GM23338 (cell line): ENCODE data around the gene CLUH. TPM values are rescaled to one million over a fixed set of nuclear protein-coding genes. Genes with fewer than 3 reads are reported as not detected.

Experiments
- ATAC-seq: fragments of 200-7000 bp; cut with Tn5 transposase; 3 replicates; pipeline ENCODE4 v1.9.1; 2020
- DNase-seq: peaks from one replicate; pipeline ENCODE4 v3.0.0-alpha.2; 2015; ENCODE audit warnings: low spot score
- H2AFZ ChIP-seq: fragments of 200-600 bp; sonication (generic); 2 replicates; pipeline ENCODE4 v1.8.0; 2016; ENCODE audit warnings: antibody characterized with exemption, mild to moderate bottlenecking, moderate library complexity
- H3F3A ChIP-seq: fragments of 200-600 bp; sonication (generic); replicated peaks from 2 replicates; pipeline ENCODE4 v1.8.0; 2017; ENCODE audit warnings: antibody characterized with exemption, mixed run types, low read depth
- H3K27ac ChIP-seq: fragments of 200-600 bp; sonication (generic); 2 replicates; pipeline ENCODE4 v1.6.1; 2016; ENCODE audit warnings: low read depth
- H3K27me3 ChIP-seq: fragments of 200-600 bp; sonication (generic); 2 replicates; pipeline ENCODE4 v1.8.0; 2016; ENCODE audit warnings: mild to moderate bottlenecking, mixed run types, moderate library complexity; ENCODE audit not compliant: insufficient read depth
- H3K36me3 ChIP-seq: fragments of 200-600 bp; sonication (generic); 2 replicates; pipeline ENCODE4 v1.8.0; 2016; ENCODE audit warnings: mild to moderate bottlenecking; ENCODE audit not compliant: insufficient read depth
- H3K4me1 ChIP-seq: fragments of 200-600 bp; sonication (generic); 2 replicates; pipeline ENCODE4 v1.8.0; 2016; ENCODE audit warnings: mild to moderate bottlenecking, moderate library complexity; ENCODE audit not compliant: insufficient read depth
- H3K4me2 ChIP-seq: fragments of 200-600 bp; sonication (generic); 2 replicates; pipeline ENCODE4 v1.7.1; 2017; ENCODE audit warnings: mixed run types
- H3K4me3 ChIP-seq: fragments of 200-600 bp; sonication (generic); 2 replicates; pipeline ENCODE4 v1.6.1; 2016; ENCODE audit warnings: mixed run types
- H3K79me2 ChIP-seq: fragments of 200-600 bp; sonication (generic); replicated peaks from 2 replicates; pipeline ENCODE4 v1.8.0; 2017; ENCODE audit warnings: mild to moderate bottlenecking; ENCODE audit not compliant: insufficient read depth
- H3K9me2 ChIP-seq: fragments of 200-600 bp; sonication (generic); 2 replicates; pipeline ENCODE4 v1.8.0; 2017; ENCODE audit not compliant: insufficient read depth
- H4K20me1 ChIP-seq: fragments of 200-600 bp; sonication (generic); replicated peaks from 2 replicates; pipeline ENCODE4 v1.8.0; 2017; ENCODE audit warnings: mild to moderate bottlenecking; ENCODE audit not compliant: insufficient read depth
- H3K27ac Mint-ChIP-seq: 2 replicates; pipeline ENCODE4 v1.8.0; 2020; ENCODE audit warnings: inconsistent platforms, mild to moderate bottlenecking, moderate library complexity, mixed read lengths
- H3K27me3 Mint-ChIP-seq: 3 replicates; pipeline ENCODE4 v1.8.0; 2022; ENCODE audit warnings: low read depth, mild to moderate bottlenecking, moderate library complexity, mixed read lengths, inconsistent platforms; ENCODE audit not compliant: insufficient read depth, poor library complexity
- H3K36me3 Mint-ChIP-seq: 3 replicates; pipeline ENCODE4 v1.8.0; 2021; ENCODE audit warnings: low read depth, mild to moderate bottlenecking, inconsistent platforms, moderate library complexity, mixed read lengths
- H3K4me1 Mint-ChIP-seq: 3 replicates; pipeline ENCODE4 v1.8.0; 2020; ENCODE audit warnings: mild to moderate bottlenecking, inconsistent platforms, mixed read lengths
- H3K4me3 Mint-ChIP-seq: 3 replicates; pipeline ENCODE4 v1.8.0; 2021; ENCODE audit warnings: moderate library complexity, mild to moderate bottlenecking, inconsistent platforms, mixed read lengths
- H3K9me3 Mint-ChIP-seq: 3 replicates; pipeline ENCODE4 v1.8.0; 2020; ENCODE audit warnings: moderate library complexity, mild to moderate bottlenecking, inconsistent platforms, mixed read lengths
- ETS1 ChIP-seq: IDR thresholded peaks from 2 replicates; pipeline ENCODE4 v1.6.1; 2016; ENCODE audit warnings: antibody characterized with exemption
- EZH2phosphoT487 ChIP-seq: fragments of 200-600 bp; sonication (generic); IDR thresholded peaks from one replicate; pipeline ENCODE4 v1.8.1; 2018; ENCODE audit warnings: antibody characterized with exemption; ENCODE audit not compliant: unreplicated experiment
- JUNB ChIP-seq: IDR thresholded peaks from one replicate; pipeline ENCODE4 v1.6.1; 2016; ENCODE audit warnings: antibody characterized with exemption; ENCODE audit not compliant: unreplicated experiment
- POLR2AphosphoS5 ChIP-seq: IDR thresholded peaks from 2 replicates; pipeline ENCODE4 v1.6.1; 2016; ENCODE audit warnings: antibody characterized with exemption, low read depth
- STAT1 ChIP-seq: IDR thresholded peaks from one replicate; pipeline ENCODE4 v1.6.1; 2016; ENCODE audit warnings: antibody characterized with exemption; ENCODE audit not compliant: unreplicated experiment
- ZNF114 ChIP-seq: fragments of 250-450 bp; sonication (Bioruptor Pico); IDR thresholded peaks from 2 replicates; pipeline ENCODE4 v1.5.0; 2020; ENCODE audit warnings: mild to moderate bottlenecking, moderate library complexity
- ZNF462 ChIP-seq: fragments of 250-450 bp; sonication (Bioruptor Pico); IDR thresholded peaks from 2 replicates; pipeline ENCODE4 v1.5.0; 2020; ENCODE audit warnings: mild to moderate bottlenecking, moderate library complexity
- long read RNA-seq: library from polyadenylated mRNA; unstranded; transcript quantifications from one replicate; pipeline ENCODE4 v2.0.0, GENCODE V29; 2020; ENCODE audit not compliant: unreplicated experiment
- polyA plus RNA-seq: library from polyadenylated mRNA; unstranded; fragments of >200 nt; fragmentation: Nextera tagmentation; extraction: Ambion mirVana; gene quantifications from 2 replicates; pipeline ENCODE4 v1.2.1, GENCODE V29; 2016
- total RNA-seq: library from RNA; depleted of rRNA; stranded (reverse); fragments of >200 nt; shearing (Covaris generic); gene quantifications from 2 replicates; pipeline ENCODE4 v1.2.3, GENCODE V29; 2014; rRNA removed

Gene CLUH
- total RNA-seq (86.1 and 90.0 TPM in 2 replicates), polyA plus RNA-seq (23.5 and 24.2 TPM in 2 replicates)
- long read RNA-seq, partial matches to known transcripts, result 1 of 3 reads
- long read RNA-seq, other reads (novel, unspliced or antisense), result 2 of 3 reads

GRCh38 chr17:2711608-2712299 is at the start of gene CLUH:
Gene CLUH (minus strand): TSS chr17:2711764. CDS start chr17:2711661, 103 bp downstream.
- no peaks in the 10 kb centered on the region for H3K36me3 ChIP-seq
- ATAC-seq, result peak; percentile 26
- no peak within 1 kb of the TSS for H3K27ac ChIP-seq
- peaks cover 32% of the 10 kb centered on the region for H3K4me1 ChIP-seq
- H3K27me3 ChIP-seq, result peaks cover 22% of the 10 kb centered on the region; the same call in 1 of the 2 replicates
- DNase-seq, result peak; percentile 79
- Mint-ChIP-seq H3K27ac (no peak within 1 kb of the TSS), H3K4me1 (peaks cover 33% of the 10 kb centered on the region), H3K36me3 (no peaks in the 10 kb centered on the region; the same call in 2 of the 3 replicates), H3K4me3 (peak within 1 kb of the TSS; percentile 84), H3K27me3 (peaks cover 28% of the 10 kb centered on the region), H3K9me3 (no peaks in the 10 kb centered on the region)
- H3K4me2 ChIP-seq, result peak within 1 kb of the TSS; percentile 92
- peaks cover 42% of the 10 kb centered on the region for H3K79me2 ChIP-seq
- H3F3A ChIP-seq, result peaks cover 19% of the 10 kb centered on the region; the same call in 1 of the 2 replicates
- H4K20me1 ChIP-seq, result peaks cover 10% of the 10 kb centered on the region
- H3K4me3 ChIP-seq, result peak within 1 kb of the TSS; percentile 74
- peak within 1 kb of the TSS; percentile 96 for H2AFZ ChIP-seq
- H3K9me2 ChIP-seq, result no peaks in the 10 kb centered on the region
- TF ChIP-seq POLR2AphosphoS5, result peak; percentile 47
- no peak for TF ChIP-seq JUNB
- TF ChIP-seq STAT1, result no peak
- no peak for TF ChIP-seq ZNF462 (CRISPR knock-in tag)
- TF ChIP-seq EZH2phosphoT487, result no peak
- TF ChIP-seq ETS1, result no peak
- TF ChIP-seq ZNF114 (CRISPR knock-in tag), result no peak
